CD14-positive monocyte (primary cell): Measurements from ENCODE around the gene SMYD3. TPM values are rescaled to one million over a fixed set of nuclear protein-coding genes. Genes with fewer than 3 reads are reported as not detected.

ENCODE experiments used
- DNase-seq, 3 donors: peaks; one replicate each; pipeline ENCODE4 v3.0.0-alpha.2; 2011 to 2022
- H2AFZ ChIP-seq: 2 replicates; pipeline ENCODE4 v1.6.0; 2012; ENCODE audit warnings: mild to moderate bottlenecking, low read depth, low read length, inconsistent platforms; ENCODE audit not compliant: insufficient read depth, poor library complexity, severe bottlenecking
- H3K27ac ChIP-seq, 2 donors: 1 replicate in 1 of 2; 2 replicates in 1 of 2; pipeline ENCODE4 v1.5.1; 2012 to 2013; ENCODE audit warnings: low read length in 2 of 2, control low read depth in 1 of 2, inconsistent platforms in 1 of 2, low read depth in 1 of 2, mild to moderate bottlenecking in 1 of 2
- H3K27me3 ChIP-seq, 2 donors: one replicate each; pipeline versions ENCODE4 v1.6.0 to v1.6.1; 2011 to 2013; ENCODE audit warnings: low read length in 2 of 2; ENCODE audit not compliant: control insufficient read depth in 2 of 2, insufficient read depth in 2 of 2
- H3K36me3 ChIP-seq, 2 donors: replicated peaks in 1 of 2; 1 replicate in 1 of 2; 2 replicates in 1 of 2; pipeline versions ENCODE4 v1.5.1 to v1.6.1; 2012 to 2013; ENCODE audit warnings: low read length in 2 of 2, control low read depth in 1 of 2, inconsistent platforms in 1 of 2, mild to moderate bottlenecking in 1 of 2; ENCODE audit not compliant: insufficient read depth in 2 of 2, control insufficient read depth in 1 of 2
- H3K4me1 ChIP-seq, 2 donors: 1 replicate in 1 of 2; 2 replicates in 1 of 2; pipeline versions ENCODE4 v1.5.1 to v1.6.1; 2012 to 2013; ENCODE audit warnings: low read length in 2 of 2, control low read depth in 1 of 2, inconsistent platforms in 1 of 2, mild to moderate bottlenecking in 1 of 2, moderate library complexity in 1 of 2; ENCODE audit not compliant: insufficient read depth in 2 of 2, control insufficient read depth in 1 of 2
- H3K4me2 ChIP-seq: replicated peaks from 2 replicates; pipeline ENCODE3; 2012; ENCODE audit warnings: low read length, moderate library complexity, mild to moderate bottlenecking; ENCODE audit not compliant: poor library complexity, severe bottlenecking; ENCODE audit errors: extremely low read depth
- H3K4me3 ChIP-seq, 3 experiments: fragments of 200-600 bp in 1 of 3; sonication (generic) in 1 of 3; replicated peaks in 1 of 3; 1 replicate in 2 of 3; 2 replicates in 1 of 3; pipeline ENCODE4 v1.5.1; 2011 to 2013; ENCODE audit warnings: low read length in 3 of 3, mild to moderate bottlenecking in 3 of 3, control low read depth in 2 of 3, low read depth in 2 of 3, inconsistent platforms in 1 of 3, moderate library complexity in 1 of 3
- H3K79me2 ChIP-seq: 2 replicates; pipeline ENCODE4 v1.6.0; 2012; ENCODE audit warnings: mild to moderate bottlenecking, control low read depth, inconsistent platforms, low read length, moderate library complexity; ENCODE audit not compliant: insufficient read depth
- H3K9ac ChIP-seq: 2 replicates; pipeline ENCODE4 v1.6.0; 2017; ENCODE audit warnings: low read length, mild to moderate bottlenecking; ENCODE audit not compliant: insufficient read depth, poor library complexity, severe bottlenecking
- H3K9me3 ChIP-seq, 2 donors: replicated peaks in 1 of 2; 1 replicate in 1 of 2; 2 replicates in 1 of 2; pipeline versions ENCODE4 v1.5.1 to v1.6.1; 2012 to 2013; ENCODE audit warnings: low read length in 2 of 2, control low read depth in 1 of 2; ENCODE audit not compliant: control insufficient read depth in 1 of 2, insufficient read depth in 1 of 2
- H4K20me1 ChIP-seq: 2 replicates; pipeline ENCODE4 v1.6.0; 2012; ENCODE audit warnings: mild to moderate bottlenecking, low read length, control low read depth, moderate library complexity; ENCODE audit not compliant: insufficient read depth
- H3K27ac Mint-ChIP-seq, 7 donors: one replicate each; pipeline ENCODE4 v1.8.0; 2020; ENCODE audit warnings: mild to moderate bottlenecking in 7 of 7, mixed read lengths in 7 of 7, moderate library complexity in 6 of 7, inconsistent platforms in 2 of 7
- H3K27me3 Mint-ChIP-seq, 3 donors: one replicate each; pipeline ENCODE4 v1.8.0; 2021 to 2022; ENCODE audit warnings: low read depth in 3 of 3, mild to moderate bottlenecking in 3 of 3, mixed read lengths in 3 of 3, moderate library complexity in 3 of 3, inconsistent platforms in 1 of 3
- H3K36me3 Mint-ChIP-seq, 2 donors: one replicate each; pipeline ENCODE4 v1.8.0; 2020; ENCODE audit warnings: mixed read lengths in 2 of 2, inconsistent platforms in 1 of 2, mild to moderate bottlenecking in 1 of 2
- H3K4me1 Mint-ChIP-seq: one replicate; pipeline ENCODE4 v1.8.0; 2020; ENCODE audit warnings: mild to moderate bottlenecking, mixed read lengths
- H3K4me3 Mint-ChIP-seq, 2 donors: one replicate each; pipeline ENCODE4 v1.8.0; 2020; ENCODE audit warnings: mild to moderate bottlenecking in 2 of 2, mixed read lengths in 2 of 2, moderate library complexity in 1 of 2
- H3K9me3 Mint-ChIP-seq, 7 donors: one replicate each; pipeline ENCODE4 v1.8.0; 2020 to 2022; ENCODE audit warnings: mixed read lengths in 7 of 7, mild to moderate bottlenecking in 6 of 7, moderate library complexity in 6 of 7, inconsistent platforms in 2 of 7
- WGBS: methylation state at CpG from one replicate; pipeline ENCODE4 v1.1.5; 2013; ENCODE audit warnings: missing lambda C conversion rate; ENCODE audit not compliant: insufficient coverage; 5-methylcytosine and 5-hydroxymethylcytosine counted together
- intact Hi-C, 2 donors: fragments of 100-400 bp; cut with micrococcal nuclease; formaldehyde crosslinking; loops; one replicate each; pipeline versions ENCODE4 v1.15.0 to v1.15.1; 2023
- polyA plus RNA-seq, 3 donors: library from polyadenylated mRNA; depleted of rRNA in 1 of 3; unstranded in 2 of 3; stranded (reverse) in 1 of 3; fragments of 300-500 nt in 2 of 3; fragments of >200 nt in 1 of 3; fragmentation: Illumina TruSeq in 2 of 3; gene quantifications; 1 replicate in 2 of 3; 2 replicates in 1 of 3; pipeline ENCODE4 v1.2.3, GENCODE V29; 2012 to 2021
- TF ChIP-seq, protein P1 (sequence below): fragments of 200-600 bp; IDR thresholded peaks from one replicate; pipeline ENCODE4 v1.8.0; 2022; ENCODE audit warnings: antibody characterized with exemption, mild to moderate bottlenecking

The SMYD3 gene
- polyA plus RNA-seq, 3 donors, result 2.7 to 8.4 (median 4.0) TPM

GRCh38 chr1:245871191-245871590 is 635.9 kb downstream of the SMYD3 start:
- no peaks in the 10 kb centered on the region for H3K79me2 ChIP-seq
- no peaks in the 10 kb centered on the region for H4K20me1 ChIP-seq
- no peak overlapping the region for H3K27ac ChIP-seq
- no peak overlapping the region for H3K27ac Mint-ChIP-seq
- H3K4me3 ChIP-seq, result no peak overlapping the region
- H3K9me3 Mint-ChIP-seq, result peaks cover 0 to 2% (median 0%) of the 10 kb centered on the region in 7 donors
- WGBS, result 100% methylated on average over 1 of the region's 2 CpGs
- no peak overlapping the region for H3K4me2 ChIP-seq
- no peaks in the 10 kb centered on the region for H3K27me3 ChIP-seq
- no peaks in the 10 kb centered on the region for H3K9me3 ChIP-seq
- peaks cover 0 to 2% (median 0%) of the 10 kb centered on the region in 3 donors for H3K27me3 Mint-ChIP-seq
- H3K36me3 ChIP-seq, result no peaks in the 10 kb centered on the region
- TF ChIP-seq, protein P1, sequence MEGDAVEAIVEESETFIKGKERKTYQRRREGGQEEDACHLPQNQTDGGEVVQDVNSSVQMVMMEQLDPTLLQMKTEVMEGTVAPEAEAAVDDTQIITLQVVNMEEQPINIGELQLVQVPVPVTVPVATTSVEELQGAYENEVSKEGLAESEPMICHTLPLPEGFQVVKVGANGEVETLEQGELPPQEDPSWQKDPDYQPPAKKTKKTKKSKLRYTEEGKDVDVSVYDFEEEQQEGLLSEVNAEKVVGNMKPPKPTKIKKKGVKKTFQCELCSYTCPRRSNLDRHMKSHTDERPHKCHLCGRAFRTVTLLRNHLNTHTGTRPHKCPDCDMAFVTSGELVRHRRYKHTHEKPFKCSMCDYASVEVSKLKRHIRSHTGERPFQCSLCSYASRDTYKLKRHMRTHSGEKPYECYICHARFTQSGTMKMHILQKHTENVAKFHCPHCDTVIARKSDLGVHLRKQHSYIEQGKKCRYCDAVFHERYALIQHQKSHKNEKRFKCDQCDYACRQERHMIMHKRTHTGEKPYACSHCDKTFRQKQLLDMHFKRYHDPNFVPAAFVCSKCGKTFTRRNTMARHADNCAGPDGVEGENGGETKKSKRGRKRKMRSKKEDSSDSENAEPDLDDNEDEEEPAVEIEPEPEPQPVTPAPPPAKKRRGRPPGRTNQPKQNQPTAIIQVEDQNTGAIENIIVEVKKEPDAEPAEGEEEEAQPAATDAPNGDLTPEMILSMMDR, result no peak
- no peaks in the 10 kb centered on the region for H3K4me1 Mint-ChIP-seq
- H3K36me3 Mint-ChIP-seq, result no peaks in the 10 kb centered on the region
- H3K4me1 ChIP-seq, result no peaks in the 10 kb centered on the region
- H3K4me3 Mint-ChIP-seq, result no peak overlapping the region
- intact Hi-C loops, result no loop called here
- no peak overlapping the region for H2AFZ ChIP-seq
- no peak overlapping the region for H3K9ac ChIP-seq
- no peak for DNase-seq

DNA sequence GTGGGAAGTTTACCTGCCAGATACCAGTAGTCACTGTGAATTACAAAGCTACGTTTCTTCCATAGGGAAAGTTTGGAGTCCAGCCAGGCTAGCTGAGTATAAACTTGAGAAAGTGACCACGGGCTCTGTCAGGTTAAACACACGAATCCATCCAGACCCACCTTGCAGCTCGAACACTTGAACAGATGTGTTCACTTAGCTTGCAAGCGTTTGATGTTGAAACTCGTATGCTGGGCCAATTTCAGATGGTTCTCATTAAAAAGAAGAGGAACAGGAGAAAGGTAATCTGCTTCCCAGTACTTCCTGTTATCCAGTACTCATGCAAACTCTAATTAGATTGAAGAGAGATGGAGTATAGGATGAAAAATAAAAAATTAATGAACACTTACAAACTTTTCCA is 636.4 kb downstream of the SMYD3 start:
- Histone ChIP-seq H3K27ac (no peak overlapping the region), H3K9ac (no peak overlapping the region), H3K36me3 (no peaks in the 10 kb centered on the region), H3K4me1 (no peaks in the 10 kb centered on the region), H3K79me2 (no peaks in the 10 kb centered on the region), H3K4me2 (no peak overlapping the region), H4K20me1 (no peaks in the 10 kb centered on the region), H3K27me3 (no peaks in the 10 kb centered on the region), H2AFZ (no peak overlapping the region), H3K4me3 (no peak overlapping the region), H3K9me3 (no peaks in the 10 kb centered on the region)
- Mint-ChIP-seq H3K27me3 (peaks cover 0 to 2% (median 0%) of the 10 kb centered on the region in 3 donors), H3K27ac (no peak overlapping the region), H3K9me3 (peaks cover 0 to 2% (median 0%) of the 10 kb centered on the region in 7 donors), H3K4me1 (no peaks in the 10 kb centered on the region), H3K4me3 (no peak overlapping the region), H3K36me3 (no peaks in the 10 kb centered on the region)
- TF ChIP-seq, protein P1, result no peak
- intact Hi-C loops, result no loop called here
- 94% methylated on average over 5 of the region's 6 CpGs for WGBS
- no peak for DNase-seq
